NOMO-1 treated with DMSO at 0.1 percent for 48 hours (cell line): ENCODE measurements around the gene CTBS.

Source experiments
- DNase-seq: peaks from one replicate; lab custom pipeline; 2025; ENCODE audit not compliant: unreplicated experiment; lab: John Stamatoyannopoulos, UW

Gene CTBS

GRCh38 chr1:84506729-84507453, 67.3 kb downstream of the CTBS start:
- peak; percentile 54 for DNase-seq

GRCh38 chr1:84506002-84506728, 68.1 kb downstream of the CTBS start, which contains the start of the genes GNG5 and SPATA1:
TSS of gene GNG5 (minus strand) at chr1:84506581. CDS start at chr1:84506091, 490 bp downstream.
TSS of gene SPATA1 (plus strand) at chr1:84506386. CDS start at chr1:84516360, 9,974 bp downstream.
- DNase-seq, result peak; percentile 96

GRCh38 chr1:84505493-84506001, 68.7 kb downstream of the CTBS start:
- DNase-seq, result peak; percentile 46

GRCh38 chr1:84504580-84505492, 69.4 kb downstream of the CTBS start:
- DNase-seq, result peak; percentile 46

- DNase-seq, result no peak
These were observed 71.3 kb downstream of the CTBS start for GRCh38 chr1:84502927-84503326.
